Naive thymus-derived CD8-positive, alpha-beta T cell (primary cell): Measurements from ENCODE around the gene SP1. TPM values are rescaled to one million over a fixed set of nuclear protein-coding genes. Genes with fewer than 3 reads are reported as not detected.
"Not testable (repeated sequence)": the region's sequence is repeated elsewhere in the genome, so short reads cannot be mapped to it uniquely, and the experiment has no call there.

Experiments used
- ATAC-seq, 2 donors: fragments of 150-1000 bp; cut with Tn5 transposase in 1 of 2; sonication (Bioruptor Pico), chemical (Tn5 transposase) in 1 of 2; 1 replicate in 1 of 2; 2 replicates in 1 of 2; pipeline ENCODE4 v1.10.0; 2021; ENCODE audit warnings: mild to moderate bottlenecking in 2 of 2, moderate library complexity in 2 of 2
- POLR2A ChIA-PET: fragments of 350-600 bp; sonication (Branson Sonifier 250); formaldehyde crosslinking; loops from one replicate; lab custom pipeline; 2021; ENCODE audit warnings: antibody characterized with exemption; lab: Charles Lee
- DNase-seq, 10 donors: peaks; one replicate each; pipeline versions ENCODE4 v3.0.0 to v3.0.0-alpha.2; 2020 to 2022
- H3K27ac Mint-ChIP-seq, 10 donors: one replicate each; pipeline ENCODE4 v1.8.0; 2020 to 2022; ENCODE audit warnings: mild to moderate bottlenecking in 10 of 10, mixed read lengths in 10 of 10, moderate library complexity in 4 of 10, inconsistent platforms in 1 of 10
- H3K27me3 Mint-ChIP-seq, 5 donors: one replicate each; pipeline ENCODE4 v1.8.0; 2021 to 2022; ENCODE audit warnings: mixed read lengths in 5 of 5
- H3K36me3 Mint-ChIP-seq, 3 donors: one replicate each; pipeline ENCODE4 v1.8.0; 2020 to 2022; ENCODE audit warnings: mixed read lengths in 3 of 3, mild to moderate bottlenecking in 2 of 3, inconsistent platforms in 1 of 3
- H3K4me1 Mint-ChIP-seq, 4 donors: one replicate each; pipeline ENCODE4 v1.8.0; 2021 to 2022; ENCODE audit warnings: mixed read lengths in 4 of 4
- H3K4me3 Mint-ChIP-seq, 10 donors: one replicate each; pipeline ENCODE4 v1.8.0; 2020 to 2022; ENCODE audit warnings: mild to moderate bottlenecking in 10 of 10, mixed read lengths in 10 of 10, moderate library complexity in 6 of 10, inconsistent platforms in 1 of 10
- H3K9me3 Mint-ChIP-seq, 9 donors: one replicate each; pipeline ENCODE4 v1.8.0; 2020 to 2022; ENCODE audit warnings: mixed read lengths in 9 of 9, mild to moderate bottlenecking in 3 of 9, inconsistent platforms in 1 of 9, moderate library complexity in 1 of 9
- polyA plus RNA-seq, 3 donors: library from polyadenylated mRNA; unstranded; fragments of 300-500 nt; fragmentation: Illumina TruSeq; gene quantifications; one replicate each; pipeline ENCODE4 v1.2.3, GENCODE V29; 2021
- total RNA-seq, 8 experiments: library from RNA in 2 of 8; stranded (reverse) in 2 of 8; gene quantifications; one replicate each; pipeline ENCODE4 v1.2.3 and lab custom pipeline; 2021 to 2026

Gene SP1
- total and polyA plus RNA-seq, 5 experiments from 2014 or later = 8.5 to 104 (median 10.4) TPM

GRCh38 chr12:53383258-53383657 is 3.3 kb downstream of the SP1 start:
- POLR2A ChIA-PET = interaction anchor here (0.6 to 1.6 kb wide), 5 partner anchors 9 to 529 kb away, joined by 3 to 5 read pairs (median 3); partner anchors contain the start of genes CSAD, TARBP2 and ZNF740
- no peaks in the 10 kb centered on the region for H3K27me3 Mint-ChIP-seq
- H3K4me3 Mint-ChIP-seq = peak overlapping the region in 9 of 10 donors; percentile 63 to 97 (median 87)
- ATAC-seq (no peak), DNase-seq (no peak)
- H3K36me3 Mint-ChIP-seq = peaks cover 8 to 63% (median 28%) of the 10 kb centered on the region in 3 donors
- H3K4me1 Mint-ChIP-seq = peaks cover 28 to 68% (median 64%) of the 10 kb centered on the region in 4 donors
- no peaks in the 10 kb centered on the region for H3K9me3 Mint-ChIP-seq
- H3K27ac Mint-ChIP-seq = peak overlapping the region in 7 of 10 donors; percentile 23 to 93 (median 55)

DNA sequence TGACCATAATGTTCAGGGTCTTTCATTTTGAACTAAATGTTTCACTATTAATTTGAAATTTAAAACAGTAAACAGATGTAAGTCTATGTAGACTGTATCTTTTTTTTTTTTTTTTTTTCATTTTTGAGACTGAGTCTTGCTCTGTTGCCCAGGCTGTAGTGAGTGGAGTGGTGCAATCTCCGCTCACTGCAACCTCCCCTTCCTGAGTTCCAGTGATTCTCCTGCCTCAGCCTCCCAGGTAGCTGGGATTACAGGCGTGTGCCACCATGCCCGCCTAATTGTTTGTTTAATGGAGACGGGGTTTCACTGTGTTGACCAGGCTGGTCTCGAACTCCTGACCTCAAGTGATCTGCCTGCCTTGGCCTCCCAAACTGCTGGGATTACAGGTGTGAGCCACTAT is 6.4 kb downstream of the SP1 start:
- ATAC-seq, H3K27me3 Mint-ChIP-seq, DNase-seq, H3K9me3 Mint-ChIP-seq: not testable (repeated sequence)
- peaks cover 33 to 88% (median 81%) of the 10 kb centered on the region in 4 donors for H3K4me1 Mint-ChIP-seq
- POLR2A ChIA-PET = interaction anchor here (1.1 kb wide), 1 partner anchor 54 kb away, joined by 10 read pairs; no protein-coding TSS in a partner anchor
- H3K36me3 Mint-ChIP-seq = peaks cover 8 to 85% (median 29%) of the 10 kb centered on the region in 3 donors
- peak overlapping the region; percentile 0 to 89 (median 68) for H3K27ac Mint-ChIP-seq
- H3K4me3 Mint-ChIP-seq = peak overlapping the region in 9 of 10 donors; percentile 63 to 89 (median 80)

- ATAC-seq = no peak
- POLR2A ChIA-PET = interaction anchor here (2.2 kb wide), 1 partner anchor 10 kb away, joined by 13 read pairs; the partner anchor contains the start of gene SP1
- Mint-ChIP-seq H3K9me3 (no peaks in the 10 kb centered on the region), H3K27me3 (no peaks in the 10 kb centered on the region), H3K4me1 (peaks cover 19 to 68% (median 63%) of the 10 kb centered on the region in 4 donors), H3K4me3 (peak overlapping the region in 8 of 10 donors; percentile 46 to 89 (median 70)), H3K36me3 (peaks cover 3 to 77% (median 15%) of the 10 kb centered on the region in 3 donors), H3K27ac (peak overlapping the region in 8 of 10 donors; percentile 12 to 83 (median 51))
- no peak for DNase-seq
Measured at GRCh38 chr12:53388932-53389331, 9.0 kb downstream of the SP1 start.

DNA sequence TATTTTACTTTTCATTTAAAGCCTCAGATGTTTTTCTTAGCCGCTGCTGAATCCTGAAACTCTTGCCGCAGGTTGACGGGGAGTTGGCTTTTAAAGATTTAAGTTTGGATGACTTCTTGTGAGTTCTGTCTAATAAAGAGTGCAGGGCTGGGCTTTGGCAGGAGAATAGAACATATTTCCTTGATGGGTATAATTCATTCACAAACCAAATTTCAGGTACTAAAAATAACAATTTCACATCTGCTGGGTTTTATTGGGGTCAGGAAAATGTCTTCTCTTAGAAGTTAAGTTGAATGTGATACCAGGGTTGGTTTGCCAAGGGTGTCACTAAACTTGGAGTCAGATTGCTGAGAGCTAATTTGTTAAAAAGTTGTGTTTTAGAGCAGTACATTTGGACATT is 9.7 kb downstream of the SP1 start:
- no peaks in the 10 kb centered on the region for H3K9me3 Mint-ChIP-seq
- no peak for ATAC-seq
- no peaks in the 10 kb centered on the region for H3K27me3 Mint-ChIP-seq
- H3K4me3 Mint-ChIP-seq = peak overlapping the region in 9 of 10 donors; percentile 4 to 73 (median 52)
- H3K27ac Mint-ChIP-seq = peak overlapping the region in 9 of 10 donors; percentile 5 to 57 (median 30)
- peaks cover 19 to 61% (median 58%) of the 10 kb centered on the region in 4 donors for H3K4me1 Mint-ChIP-seq
- POLR2A ChIA-PET = interaction anchor here (1.1 kb wide), 1 partner anchor 10 kb away, joined by 3 read pairs; the partner anchor contains the start of gene SP1
- DNase-seq = no peak
- H3K36me3 Mint-ChIP-seq = peaks cover 3 to 73% (median 12%) of the 10 kb centered on the region in 3 donors

GRCh38 chr12:53391724-53392123 is 11.7 kb downstream of the SP1 start:
- peak overlapping the region in 6 of 10 donors; percentile 14 to 82 (median 19) for H3K27ac Mint-ChIP-seq
- DNase-seq = no peak
- peak overlapping the region in 8 of 10 donors; percentile 11 to 65 (median 36) for H3K4me3 Mint-ChIP-seq
- no peak for ATAC-seq
- H3K9me3 Mint-ChIP-seq = no peaks in the 10 kb centered on the region
- peaks cover 0 to 77% (median 7%) of the 10 kb centered on the region in 3 donors for H3K36me3 Mint-ChIP-seq
- POLR2A ChIA-PET = interaction anchor here (0.6 kb wide), 4 partner anchors 13 to 279 kb away, joined by 3 to 7 read pairs (median 4); no protein-coding TSS in a partner anchor
- H3K4me1 Mint-ChIP-seq = peaks cover 17 to 55% (median 48%) of the 10 kb centered on the region in 4 donors
- H3K27me3 Mint-ChIP-seq = no peaks in the 10 kb centered on the region

- peak overlapping the region in 1 of 10 donors; percentile 1 for H3K27ac Mint-ChIP-seq
- H3K27me3 Mint-ChIP-seq = no peaks in the 10 kb centered on the region
- peaks cover 0 to 80% (median 0%) of the 10 kb centered on the region in 3 donors for H3K36me3 Mint-ChIP-seq
- POLR2A ChIA-PET = interaction anchor here (0.7 kb wide), 1 partner anchor 28 kb away, joined by 5 read pairs; no protein-coding TSS in a partner anchor
- DNase-seq (no peak), ATAC-seq (no peak)
- H3K9me3 Mint-ChIP-seq = no peaks in the 10 kb centered on the region
- no peak overlapping the region for H3K4me3 Mint-ChIP-seq
- peaks cover 2 to 33% (median 15%) of the 10 kb centered on the region in 4 donors for H3K4me1 Mint-ChIP-seq
Measured at GRCh38 chr12:53399896-53400295, 19.9 kb downstream of the SP1 start.

GRCh38 chr12:53402351-53402750 is 22.4 kb downstream of the SP1 start:
- ATAC-seq, H3K9me3 Mint-ChIP-seq, H3K4me3 Mint-ChIP-seq, H3K27me3 Mint-ChIP-seq, DNase-seq, H3K27ac Mint-ChIP-seq: not testable (repeated sequence)
- H3K36me3 Mint-ChIP-seq = peaks cover 0 to 76% (median 2%) of the 10 kb centered on the region in 3 donors
- peaks cover 2 to 24% (median 10%) of the 10 kb centered on the region in 4 donors for H3K4me1 Mint-ChIP-seq
- POLR2A ChIA-PET = interaction anchor here (0.6 kb wide), 2 partner anchors 8 to 73 kb away, joined by 3 to 4 read pairs; no protein-coding TSS in a partner anchor

- POLR2A ChIA-PET = interaction anchor here (1.0 kb wide), 1 partner anchor 48 kb away, joined by 3 read pairs; no protein-coding TSS in a partner anchor
- DNase-seq (no peak), ATAC-seq (no peak)
- Mint-ChIP-seq H3K4me3 (no peak overlapping the region), H3K36me3 (peaks cover 0 to 72% (median 2%) of the 10 kb centered on the region in 3 donors), H3K27ac (peak overlapping the region in 1 of 10 donors; percentile 44), H3K27me3 (no peaks in the 10 kb centered on the region), H3K9me3 (no peaks in the 10 kb centered on the region), H3K4me1 (peaks cover 0 to 20% (median 8%) of the 10 kb centered on the region in 4 donors)
Measured at GRCh38 chr12:53402871-53403270, 22.9 kb downstream of the SP1 start.

DNA sequence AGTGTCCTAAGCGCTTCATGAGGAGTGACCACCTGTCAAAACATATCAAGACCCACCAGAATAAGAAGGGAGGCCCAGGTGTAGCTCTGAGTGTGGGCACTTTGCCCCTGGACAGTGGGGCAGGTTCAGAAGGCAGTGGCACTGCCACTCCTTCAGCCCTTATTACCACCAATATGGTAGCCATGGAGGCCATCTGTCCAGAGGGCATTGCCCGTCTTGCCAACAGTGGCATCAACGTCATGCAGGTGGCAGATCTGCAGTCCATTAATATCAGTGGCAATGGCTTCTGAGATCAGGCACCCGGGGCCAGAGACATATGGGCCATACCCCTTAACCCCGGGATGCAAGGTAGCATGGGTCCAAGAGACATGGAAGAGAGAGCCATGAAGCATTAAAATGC is 31.0 kb downstream of the SP1 start:
- peak overlapping the region in 2 of 10 donors; percentile 11 to 29 for H3K27ac Mint-ChIP-seq
- peaks cover 4 to 66% (median 20%) of the 10 kb centered on the region in 3 donors for H3K36me3 Mint-ChIP-seq
- no peak overlapping the region for H3K4me3 Mint-ChIP-seq
- POLR2A ChIA-PET = no interaction called here
- DNase-seq (no peak), ATAC-seq (no peak)
- no peaks in the 10 kb centered on the region for H3K27me3 Mint-ChIP-seq
- peaks cover 13 to 29% (median 20%) of the 10 kb centered on the region in 4 donors for H3K4me1 Mint-ChIP-seq
- no peaks in the 10 kb centered on the region for H3K9me3 Mint-ChIP-seq

- DNase-seq (no peak), ATAC-seq (no peak)
- Mint-ChIP-seq H3K9me3 (no peaks in the 10 kb centered on the region), H3K4me1 (peaks cover 21 to 48% (median 36%) of the 10 kb centered on the region in 4 donors), H3K27me3 (no peaks in the 10 kb centered on the region), H3K27ac (peak overlapping the region in 5 of 10 donors; percentile 37 to 74 (median 53)), H3K36me3 (peaks cover 4 to 50% (median 17%) of the 10 kb centered on the region in 3 donors), H3K4me3 (no peak overlapping the region)
- POLR2A ChIA-PET = no interaction called here
Measured at GRCh38 chr12:53413485-53414204, 33.7 kb downstream of the SP1 start.

GRCh38 chr12:53414756-53415417 is 34.9 kb downstream of the SP1 start:
- H3K4me1 Mint-ChIP-seq = peaks cover 24 to 57% (median 38%) of the 10 kb centered on the region in 4 donors
- DNase-seq (no peak), ATAC-seq (no peak)
- H3K27ac Mint-ChIP-seq = peak overlapping the region; percentile 31 to 82 (median 60)
- H3K36me3 Mint-ChIP-seq = peaks cover 4 to 38% (median 9%) of the 10 kb centered on the region in 3 donors
- H3K4me3 Mint-ChIP-seq = no peak overlapping the region
- POLR2A ChIA-PET = interaction anchor here (0.6 to 1.1 kb wide), 2 partner anchors 34 to 47 kb away, joined by 3 read pairs; no protein-coding TSS in a partner anchor
- H3K27me3 Mint-ChIP-seq = no peaks in the 10 kb centered on the region
- no peaks in the 10 kb centered on the region for H3K9me3 Mint-ChIP-seq
